Colonic mucosa (tissue), 4 donors: ENCODE data around the gene NID1. TPM values are rescaled to one million over a fixed set of nuclear protein-coding genes. Genes with fewer than 3 reads are reported as not detected.

Experiments used
- DNase-seq: peaks from one replicate; pipeline ENCODE4 v3.0.0-alpha.2; 2020
- H3K27ac ChIP-seq: fragments of 200-600 bp; one replicate; pipeline ENCODE4 v1.8.0; 2021
- H3K27me3 ChIP-seq: fragments of 200-600 bp; one replicate; pipeline ENCODE4 v1.8.0; 2021
- H3K36me3 ChIP-seq: fragments of 200-600 bp; one replicate; pipeline ENCODE4 v1.8.0; 2021
- H3K4me1 ChIP-seq: fragments of 200-600 bp; one replicate; pipeline ENCODE4 v1.8.0; 2021; ENCODE audit warnings: mild to moderate bottlenecking
- H3K4me3 ChIP-seq: fragments of 200-600 bp; one replicate; pipeline ENCODE4 v1.8.0; 2021
- H3K9ac ChIP-seq, 2 donors: one replicate each; pipeline ENCODE4 v1.7.0; 2013; ENCODE audit warnings: control low read depth in 2 of 2, low read depth in 2 of 2, low read length in 2 of 2
- H3K9me3 ChIP-seq: fragments of 200-600 bp; one replicate; pipeline ENCODE4 v1.8.0; 2021
- CTCF ChIP-seq: fragments of 200-600 bp; IDR thresholded peaks from one replicate; pipeline ENCODE4 v1.8.0; 2022; ENCODE audit warnings: antibody characterized with exemption, mild to moderate bottlenecking
- intact Hi-C: fragments of 100-400 bp; cut with DNase I; formaldehyde crosslinking; loops from one replicate; pipeline ENCODE4 v1.14.1; 2022
- total RNA-seq, 2 donors: library from RNA; stranded (reverse); fragmentation: NEBNext Ultra II Directional in 1 of 2; extraction: Animal tissue kit (Norgen Biotek cat#: 25700) in 1 of 2; gene quantifications; one replicate each; pipeline ENCODE4 v1.2.1, GENCODE V29; 2021
- donor health status: healthy.
- donor health status: DM: no; HTN: no; CAD: no.
- donor health status: DM: no; HTN: no; CAD: no.

Gene NID1
- total RNA-seq, 2 donors from 2014 or later, result 8.8 to 25.5 TPM

GRCh38 chr1:235941876-235942624 lies 122.8 kb downstream of the NID1 start:
- Histone ChIP-seq H3K27ac (no peak overlapping the region), H3K4me1 (no peaks in the 10 kb centered on the region), H3K4me3 (no peak overlapping the region), H3K9ac (no peak overlapping the region), H3K27me3 (no peaks in the 10 kb centered on the region), H3K9me3 (no peaks in the 10 kb centered on the region), H3K36me3 (no peaks in the 10 kb centered on the region)
- TF ChIP-seq CTCF, result no peak
- no peak for DNase-seq
- intact Hi-C loops, result no loop called here

GRCh38 chr1:235940285-235940684 lies 124.6 kb downstream of the NID1 start:
- no peak for DNase-seq
- intact Hi-C loops, result no loop called here
- Histone ChIP-seq H3K36me3 (no peaks in the 10 kb centered on the region), H3K27ac (no peak overlapping the region), H3K4me3 (no peak overlapping the region), H3K9ac (no peak overlapping the region), H3K4me1 (no peaks in the 10 kb centered on the region), H3K27me3 (no peaks in the 10 kb centered on the region), H3K9me3 (no peaks in the 10 kb centered on the region)
- TF ChIP-seq CTCF, result no peak

- no peaks in the 10 kb centered on the region for H3K9me3 ChIP-seq
- no peak for DNase-seq
- H3K36me3 ChIP-seq, result no peaks in the 10 kb centered on the region
- no peaks in the 10 kb centered on the region for H3K4me1 ChIP-seq
- H3K4me3 ChIP-seq, result no peak overlapping the region
- intact Hi-C loops, result no loop called here
- H3K27me3 ChIP-seq, result no peaks in the 10 kb centered on the region
- no peak overlapping the region for H3K9ac ChIP-seq
- no peak overlapping the region for H3K27ac ChIP-seq
- no peak for TF ChIP-seq CTCF
Observed at GRCh38 chr1:235939480-235939775, 125.5 kb downstream of the NID1 start.

- H3K36me3 ChIP-seq, result no peaks in the 10 kb centered on the region
- no peaks in the 10 kb centered on the region for H3K27me3 ChIP-seq
- H3K9ac ChIP-seq, result no peak overlapping the region
- H3K4me1 ChIP-seq, result no peaks in the 10 kb centered on the region
- no peak for TF ChIP-seq CTCF
- H3K4me3 ChIP-seq, result no peak overlapping the region
- no peak overlapping the region for H3K27ac ChIP-seq
- DNase-seq, result no peak
- no peaks in the 10 kb centered on the region for H3K9me3 ChIP-seq
- intact Hi-C loops, result no loop called here
Observed at GRCh38 chr1:235938709-235939479, 126.0 kb downstream of the NID1 start.

GRCh38 chr1:235937123-235937522 lies 127.8 kb downstream of the NID1 start:
- Histone ChIP-seq H3K27me3 (no peaks in the 10 kb centered on the region), H3K4me1 (no peaks in the 10 kb centered on the region), H3K9me3 (no peaks in the 10 kb centered on the region), H3K36me3 (no peaks in the 10 kb centered on the region), H3K27ac (no peak overlapping the region), H3K4me3 (no peak overlapping the region), H3K9ac (no peak overlapping the region)
- DNase-seq, result no peak
- no peak for TF ChIP-seq CTCF
- intact Hi-C loops, result no loop called here
